HFF-Myc (cell line): ENCODE results near the gene ZNF383.
"Not testable (repeated sequence)": the region's sequence is repeated elsewhere in the genome, so short reads cannot be mapped to it uniquely, and the experiment has no call there.

Source experiments
- DNase-seq: peaks from one replicate; pipeline ENCODE4 v3.0.0-alpha.2; 2011; ENCODE audit warnings: low read depth; ENCODE audit errors: extremely low read depth
- H3K4me3 ChIP-seq: replicated peaks from 2 replicates; pipeline ENCODE4 v1.5.1; 2011; ENCODE audit warnings: low read depth, mild to moderate bottlenecking, control low read depth, low read length
- TF ChIP-seq, protein P1 (sequence below): IDR thresholded peaks from 2 replicates; pipeline ENCODE4 v1.5.1; 2012; ENCODE audit warnings: mild to moderate bottlenecking, low read depth, low read length, control low read depth; ENCODE audit errors: missing control alignments

Gene ZNF383

DNA sequence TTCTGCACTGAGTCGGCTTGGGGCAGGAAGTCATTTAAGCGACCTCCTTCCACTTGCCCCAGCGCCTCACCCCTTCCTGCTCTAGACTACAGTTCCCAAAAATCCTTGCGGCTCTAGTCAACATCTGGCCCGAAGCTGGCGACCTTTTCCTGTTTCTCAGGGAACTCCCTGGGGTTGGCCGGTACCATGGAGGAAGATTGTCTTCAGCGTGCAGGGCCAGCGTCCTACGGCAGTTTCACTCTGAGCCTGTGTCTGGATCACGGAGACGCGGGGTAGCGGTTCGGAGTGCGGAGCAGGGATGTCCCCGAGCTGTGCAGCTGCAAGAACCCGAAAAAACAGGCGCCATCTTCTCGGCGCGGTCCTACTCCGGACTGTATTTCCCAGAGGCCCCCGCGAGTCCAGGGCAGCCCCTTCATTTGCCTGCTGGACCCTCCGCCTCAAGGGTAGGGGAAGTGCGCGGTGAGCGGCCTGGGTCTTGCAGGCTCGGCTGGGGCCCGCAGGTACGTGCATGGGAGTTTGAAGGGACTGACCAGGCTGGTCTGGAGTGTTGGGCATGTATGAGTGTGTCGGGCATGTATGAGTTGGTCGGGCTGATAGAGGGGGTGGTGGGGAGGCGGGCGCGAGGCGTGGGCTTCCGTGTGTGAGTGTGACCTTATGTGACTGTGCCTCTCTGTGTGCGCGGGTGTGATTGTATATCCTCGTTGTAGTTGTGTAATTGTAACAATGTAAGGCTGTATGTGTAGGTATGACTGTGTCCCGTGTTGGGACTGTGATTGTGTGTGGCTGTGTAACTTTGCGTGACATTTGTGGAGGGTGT, at the start of gene ZNF383:
Gene ZNF383, plus strand, starts transcription at position 440 of the 817 bp plus-strand sequence. CDS start 12,240 bp downstream, outside the sequence.
- peak; percentile 78 for DNase-seq
- TF ChIP-seq, protein P1, sequence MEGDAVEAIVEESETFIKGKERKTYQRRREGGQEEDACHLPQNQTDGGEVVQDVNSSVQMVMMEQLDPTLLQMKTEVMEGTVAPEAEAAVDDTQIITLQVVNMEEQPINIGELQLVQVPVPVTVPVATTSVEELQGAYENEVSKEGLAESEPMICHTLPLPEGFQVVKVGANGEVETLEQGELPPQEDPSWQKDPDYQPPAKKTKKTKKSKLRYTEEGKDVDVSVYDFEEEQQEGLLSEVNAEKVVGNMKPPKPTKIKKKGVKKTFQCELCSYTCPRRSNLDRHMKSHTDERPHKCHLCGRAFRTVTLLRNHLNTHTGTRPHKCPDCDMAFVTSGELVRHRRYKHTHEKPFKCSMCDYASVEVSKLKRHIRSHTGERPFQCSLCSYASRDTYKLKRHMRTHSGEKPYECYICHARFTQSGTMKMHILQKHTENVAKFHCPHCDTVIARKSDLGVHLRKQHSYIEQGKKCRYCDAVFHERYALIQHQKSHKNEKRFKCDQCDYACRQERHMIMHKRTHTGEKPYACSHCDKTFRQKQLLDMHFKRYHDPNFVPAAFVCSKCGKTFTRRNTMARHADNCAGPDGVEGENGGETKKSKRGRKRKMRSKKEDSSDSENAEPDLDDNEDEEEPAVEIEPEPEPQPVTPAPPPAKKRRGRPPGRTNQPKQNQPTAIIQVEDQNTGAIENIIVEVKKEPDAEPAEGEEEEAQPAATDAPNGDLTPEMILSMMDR: no peak
- H3K4me3 ChIP-seq: peak within 1 kb of the TSS; percentile 80

DNA sequence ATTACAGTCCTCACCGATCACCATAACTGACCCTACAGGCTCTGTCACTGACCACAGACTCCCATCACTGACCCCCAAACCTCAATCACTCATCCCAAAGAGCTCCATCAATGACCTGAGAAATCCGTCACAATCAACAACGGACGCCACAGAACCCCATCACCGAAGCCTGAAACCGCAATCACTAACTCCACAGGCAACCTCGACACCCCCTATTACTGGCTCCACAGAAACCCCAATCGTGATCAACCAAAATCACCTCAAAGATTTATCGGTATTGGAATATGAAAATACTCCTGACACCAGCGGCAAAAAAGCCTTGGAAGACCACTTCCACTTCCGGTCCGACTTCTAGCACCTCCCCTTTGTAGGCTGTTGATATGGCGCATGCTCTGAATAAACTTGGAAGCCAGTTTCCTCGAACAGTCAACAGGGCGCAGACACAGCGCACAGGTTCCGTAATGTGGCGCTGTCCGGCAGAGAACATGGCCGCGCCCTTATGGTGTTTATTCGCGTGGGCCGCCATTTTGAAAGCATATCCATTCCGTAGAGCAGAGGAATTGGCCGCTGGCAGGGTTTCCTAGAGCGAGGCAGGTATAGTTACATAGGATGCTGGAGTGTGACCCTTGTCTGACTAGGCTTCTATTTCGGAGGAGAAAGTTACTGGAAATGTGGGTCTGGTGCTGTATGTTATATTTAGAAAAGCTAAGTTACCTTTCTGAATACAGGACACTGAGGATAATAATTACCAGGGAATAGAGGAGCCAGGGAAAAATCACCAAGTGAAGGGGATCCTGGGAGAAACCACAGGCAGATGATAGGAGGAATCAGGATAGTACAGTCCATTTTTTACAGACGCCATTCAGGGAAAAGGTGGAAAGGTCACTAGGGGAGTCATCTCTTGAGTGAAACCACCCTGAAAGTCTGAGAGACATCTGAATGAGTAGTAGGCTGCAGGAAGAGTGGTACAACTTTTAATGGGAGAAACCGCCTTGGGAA, 45.3 kb upstream of the ZNF383 start, which contains the start of gene ZNF585A:
Gene ZNF585A, minus strand, starts transcription at position 328 of the 999 bp plus-strand sequence. CDS start 2,785 bp downstream, outside the sequence.
- TF ChIP-seq, protein P1: no peak
- H3K4me3 ChIP-seq: peak within 1 kb of the TSS; percentile 46
- peak; percentile 91 for DNase-seq

- not testable (repeated sequence) for H3K4me3 ChIP-seq, DNase-seq
These were observed 31.9 kb upstream of the ZNF383 start for GRCh38 chr19:37186071-37186470.

GRCh38 chr19:37195248-37195647, 22.8 kb upstream of the ZNF383 start:
- DNase-seq: not testable (repeated sequence)

DNA sequence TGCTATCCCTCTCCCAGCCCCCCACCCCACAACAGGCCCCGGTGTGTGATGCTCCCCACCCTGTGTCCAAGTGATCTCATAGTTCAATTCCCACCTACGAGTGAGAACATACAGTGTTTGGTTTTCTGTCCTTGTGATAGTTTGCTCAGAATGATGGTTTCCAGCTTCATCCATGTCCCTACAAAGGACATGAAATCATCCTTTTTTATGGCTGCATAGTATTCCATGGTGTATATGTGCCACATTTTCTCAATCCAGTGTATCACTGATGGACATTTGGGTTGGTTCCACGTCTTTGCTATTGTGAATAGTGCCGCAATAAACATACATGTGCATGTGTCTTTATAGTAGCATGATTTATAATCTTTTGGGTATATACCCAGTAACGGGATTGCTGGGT, 20.9 kb upstream of the ZNF383 start:
- H3K4me3 ChIP-seq: not testable (repeated sequence)

More at GRCh38 chr19:37195248-37195647, 22.8 kb upstream of the ZNF383 start:
- not testable (repeated sequence) for H3K4me3 ChIP-seq

GRCh38 chr19:37197768-37198167, 20.2 kb upstream of the ZNF383 start:
- DNase-seq: no peak
- H3K4me3 ChIP-seq: no peak overlapping the region
- TF ChIP-seq, protein P1: no peak

More for the DNA sequence above, 20.9 kb upstream of the ZNF383 start:
- DNase-seq: not testable (repeated sequence)

GRCh38 chr19:37217480-37217774, 587 bp upstream of the ZNF383 start:
- TF ChIP-seq, protein P1: no peak
- H3K4me3 ChIP-seq: peak overlapping the region; percentile 80
- no peak for DNase-seq

DNA sequence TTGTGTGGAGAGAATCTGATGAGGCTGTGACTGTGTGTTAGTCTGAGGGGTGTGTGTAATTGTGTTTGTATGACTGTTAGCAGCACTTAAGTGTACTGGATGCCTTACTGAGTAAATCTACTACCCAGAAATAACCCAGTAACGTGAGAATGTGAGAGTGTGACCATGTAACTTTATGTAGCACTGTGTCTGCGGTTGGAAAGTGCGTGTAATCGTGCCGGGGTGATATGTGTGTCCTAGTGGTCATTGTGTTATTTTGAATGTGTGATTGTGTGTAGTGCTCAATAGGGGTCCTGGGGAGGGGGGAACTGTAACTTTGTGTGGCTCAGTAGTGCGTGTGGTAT, 550 bp downstream of the ZNF383 start:
- DNase-seq: peak; percentile 6
- peak overlapping the region; percentile 80 for H3K4me3 ChIP-seq
- TF ChIP-seq, protein P1: no peak
